WTC11 (cell line): ENCODE results near the gene WNK1. TPM values are rescaled to one million over a fixed set of nuclear protein-coding genes. Genes with fewer than 3 reads are reported as not detected.

Experiments
- ATAC-seq: fragments of 200-7000 bp; cut with Tn5 transposase; 2 replicates; pipeline ENCODE4 v1.10.0; 2021; ENCODE audit warnings: mild to moderate bottlenecking, moderate library complexity
- CTCF ChIA-PET: fragments of 300-600 bp; sonication (Branson Sonifier 250); formaldehyde crosslinking; loops from one replicate; lab custom pipeline; 2021; ENCODE audit warnings: antibody characterized with exemption; lab: Charles Lee
- POLR2A ChIA-PET: fragments of 350-600 bp; sonication (Branson Sonifier 250); formaldehyde crosslinking; loops from one replicate; lab custom pipeline; 2021; ENCODE audit warnings: antibody characterized with exemption; lab: Charles Lee
- DNase-seq: peaks from one replicate; pipeline ENCODE4 v3.0.0; 2021; ENCODE audit warnings: low spot score
- H3K27ac Mint-ChIP-seq: 2 replicates; pipeline ENCODE4 v1.8.0; 2021; ENCODE audit warnings: mixed read lengths
- H3K27me3 Mint-ChIP-seq: 2 replicates; pipeline ENCODE4 v1.8.0; 2021; ENCODE audit warnings: low read depth, mild to moderate bottlenecking, moderate library complexity, mixed read lengths
- H3K36me3 Mint-ChIP-seq: 2 replicates; pipeline ENCODE4 v1.8.0; 2021; ENCODE audit warnings: mixed read lengths
- H3K4me1 Mint-ChIP-seq: 2 replicates; pipeline ENCODE4 v1.8.0; 2022; ENCODE audit warnings: mixed read lengths
- H3K4me3 Mint-ChIP-seq: 2 replicates; pipeline ENCODE4 v1.8.0; 2021; ENCODE audit warnings: mild to moderate bottlenecking, moderate library complexity, mixed read lengths
- H3K9me3 Mint-ChIP-seq: 2 replicates; pipeline ENCODE4 v1.8.0; 2021; ENCODE audit warnings: mixed read lengths
- CDX4 ChIP-seq: fragments of 250-450 bp; sonication (Bioruptor Pico); IDR thresholded peaks from 2 replicates; pipeline ENCODE4 v1.9.0; 2021; ENCODE audit warnings: moderate library complexity, mild to moderate bottlenecking, inconsistent platforms, borderline replicate concordance
- CTCF ChIP-seq: fragments of 200-600 bp; IDR thresholded peaks from 2 replicates; pipeline ENCODE4 v1.8.0; 2022; ENCODE audit warnings: antibody characterized with exemption
- ELF4 ChIP-seq: sonication (generic); formaldehyde crosslinking; IDR thresholded peaks from 2 replicates; pipeline ENCODE4 v1.8.1; 2022; ENCODE audit warnings: low read depth, mild to moderate bottlenecking, moderate library complexity, missing genetic modification reagents
- ETV6 ChIP-seq: sonication (generic); formaldehyde crosslinking; IDR thresholded peaks from 2 replicates; pipeline ENCODE4 v1.8.1; 2022; ENCODE audit warnings: mild to moderate bottlenecking, missing genetic modification reagents
- GABPB1 ChIP-seq: sonication (generic); formaldehyde crosslinking; IDR thresholded peaks from 2 replicates; pipeline ENCODE4 v1.8.1; 2023; ENCODE audit warnings: mild to moderate bottlenecking, missing genetic modification reagents
- MYBL2 ChIP-seq: sonication (generic); formaldehyde crosslinking; IDR thresholded peaks from 2 replicates; pipeline ENCODE4 v1.8.1; 2023; ENCODE audit warnings: mild to moderate bottlenecking, moderate library complexity, missing genetic modification reagents
- NR2C2 ChIP-seq: sonication (generic); formaldehyde crosslinking; IDR thresholded peaks from 2 replicates; pipeline ENCODE4 v1.8.0; 2022; ENCODE audit warnings: mild to moderate bottlenecking, missing genetic modification reagents
- SMAD4 ChIP-seq: sonication (generic); formaldehyde crosslinking; IDR thresholded peaks from 2 replicates; pipeline ENCODE4 v1.8.0; 2022; ENCODE audit warnings: mild to moderate bottlenecking, missing genetic modification reagents
- STAT6 ChIP-seq: sonication (generic); formaldehyde crosslinking; conservative IDR thresholded peaks from 2 replicates; pipeline ENCODE4 v1.8.1; 2023; ENCODE audit warnings: mild to moderate bottlenecking, low read depth, missing genetic modification reagents, moderate library complexity
- TEAD4 ChIP-seq: sonication (generic); formaldehyde crosslinking; IDR thresholded peaks from 2 replicates; pipeline ENCODE4 v1.8.0; 2022; ENCODE audit warnings: mild to moderate bottlenecking, missing genetic modification reagents
- ZNF281 ChIP-seq: sonication (generic); formaldehyde crosslinking; IDR thresholded peaks from 2 replicates; pipeline ENCODE4 v1.8.0; 2023; ENCODE audit warnings: mild to moderate bottlenecking, missing genetic modification reagents
- ZNF317 ChIP-seq: sonication (generic); formaldehyde crosslinking; IDR thresholded peaks from 2 replicates; pipeline ENCODE4 v1.8.1; 2023; ENCODE audit warnings: low read depth, mild to moderate bottlenecking, moderate library complexity, missing genetic modification reagents, borderline replicate concordance
- ZNF396 ChIP-seq: fragments of 250-450 bp; sonication (Bioruptor Pico); IDR thresholded peaks from 2 replicates; pipeline ENCODE4 v1.8.0; 2021; ENCODE audit warnings: mild to moderate bottlenecking, moderate library complexity, borderline replicate concordance
- ZNF425 ChIP-seq: fragments of 250-450 bp; sonication (Bioruptor Pico); conservative IDR thresholded peaks from 2 replicates; pipeline ENCODE4 v1.9.0; 2021; ENCODE audit warnings: mild to moderate bottlenecking
- ZNF512 ChIP-seq: sonication (generic); formaldehyde crosslinking; IDR thresholded peaks from 2 replicates; pipeline ENCODE4 v1.8.1; 2022; ENCODE audit warnings: missing genetic modification reagents, borderline replicate concordance
- ZNF532 ChIP-seq: fragments of 250-450 bp; sonication (Bioruptor Pico); IDR thresholded peaks from 2 replicates; pipeline ENCODE4 v1.9.0; 2021; ENCODE audit warnings: mild to moderate bottlenecking, borderline replicate concordance
- total RNA-seq: library from RNA; stranded (reverse); gene quantifications from 3 replicates; pipeline ENCODE4 v1.2.3, GENCODE V29; 2021

Gene WNK1
- total RNA-seq, 1 experiment from 2014 or later = 118 TPM

- DNase-seq = no peak
- no peak for TF ChIP-seq ELF4 (CRISPR knock-in tag)
- TF ChIP-seq ZNF396 = no peak
- no peak for TF ChIP-seq NR2C2 (CRISPR knock-in tag)
- no peak for TF ChIP-seq CTCF
- TF ChIP-seq ZNF425 (CRISPR knock-in tag) = no peak
- no peak for TF ChIP-seq TEAD4
- TF ChIP-seq ZNF281 = no peak
- no peak for TF ChIP-seq CDX4 (CRISPR knock-in tag)
- no peak for TF ChIP-seq SMAD4 (CRISPR knock-in tag)
- TF ChIP-seq ZNF512 (CRISPR knock-in tag) = no peak
- no peak for TF ChIP-seq MYBL2 (CRISPR knock-in tag)
- no peak for TF ChIP-seq ZNF317
- ATAC-seq = no peak
- no peaks in the 10 kb centered on the region for H3K36me3 Mint-ChIP-seq
- peak overlapping the region; percentile 62 for H3K27ac Mint-ChIP-seq
- POLR2A ChIA-PET = interaction anchor here (0.6 kb wide), 1 partner anchor 19 kb away, joined by 3 read pairs; no protein-coding TSS in a partner anchor
- no peaks in the 10 kb centered on the region for H3K9me3 Mint-ChIP-seq
- CTCF ChIA-PET = interaction anchor here (1.1 to 1.4 kb wide), 4 partner anchors 27 to 204 kb away, joined by 3 to 4 read pairs (median 3); no protein-coding TSS in a partner anchor
- no peaks in the 10 kb centered on the region for H3K27me3 Mint-ChIP-seq
- H3K4me3 Mint-ChIP-seq = no peak overlapping the region
- peaks cover 25% of the 10 kb centered on the region for H3K4me1 Mint-ChIP-seq
Measured at GRCh38 chr12:780750-781379, 28.5 kb downstream of the WNK1 start.

- Mint-ChIP-seq H3K9me3 (no peaks in the 10 kb centered on the region), H3K27ac (no peak overlapping the region), H3K4me1 (peaks cover 14% of the 10 kb centered on the region), H3K4me3 (no peak overlapping the region), H3K36me3 (no peaks in the 10 kb centered on the region), H3K27me3 (no peaks in the 10 kb centered on the region)
- POLR2A ChIA-PET = interaction anchor here (0.6 to 0.7 kb wide), 2 partner anchors 29 to 35 kb away, joined by 3 to 4 read pairs; no protein-coding TSS in a partner anchor
- DNase-seq (no peak), ATAC-seq (no peak)
- CTCF ChIA-PET = interaction anchor here (1.4 to 1.7 kb wide), 2 partner anchors 31 to 35 kb away, joined by 3 to 7 read pairs; no protein-coding TSS in a partner anchor
- TF ChIP-seq GABPB1 (CRISPR knock-in tag) = no peak
- TF ChIP-seq ZNF532 = no peak
- no peak for TF ChIP-seq STAT6 (CRISPR knock-in tag)
- TF ChIP-seq ETV6 (CRISPR knock-in tag) = no peak
Measured at GRCh38 chr12:785706-786105, 33.3 kb downstream of the WNK1 start.
